Heart right ventricle (tissue), 16 donors: ENCODE results near the gene KLHL29. TPM values are rescaled to one million over a fixed set of nuclear protein-coding genes. Genes with fewer than 3 reads are reported as not detected.
"Not testable (repeated sequence)": the region's sequence is repeated elsewhere in the genome, so short reads cannot be mapped to it uniquely, and the experiment has no call there.

Experiments used
- ATAC-seq, 8 donors: fragments of 200-7000 bp; cut with Tn5 transposase; one replicate each; pipeline ENCODE4 v1.9.1; 2020; ENCODE audit warnings: mild to moderate bottlenecking in 8 of 8, moderate library complexity in 8 of 8, moderate number of reproducible peaks in 1 of 8
- DNase-seq, 2 donors: peaks; one replicate each; pipeline ENCODE4 v3.0.0-alpha.2; 2020
- H3K27ac ChIP-seq, 10 donors: fragments of 200-600 bp; sonication (generic) in 2 of 10; one replicate each; pipeline versions ENCODE4 v1.5.0 to v1.8.0; 2020 to 2022; ENCODE audit warnings: mild to moderate bottlenecking in 3 of 10
- H3K27me3 ChIP-seq, 7 donors: fragments of 200-600 bp; one replicate each; pipeline ENCODE4 v1.8.0; 2021 to 2022; ENCODE audit warnings: mild to moderate bottlenecking in 2 of 7
- H3K36me3 ChIP-seq, 9 donors: fragments of 200-600 bp; sonication (generic) in 1 of 9; one replicate each; pipeline versions ENCODE4 v1.5.0 to v1.8.0; 2020 to 2022; ENCODE audit warnings: mild to moderate bottlenecking in 2 of 9
- H3K4me1 ChIP-seq, 9 donors: fragments of 200-600 bp; sonication (generic) in 1 of 9; one replicate each; pipeline versions ENCODE4 v1.5.0 to v1.8.0; 2020 to 2022; ENCODE audit warnings: mild to moderate bottlenecking in 4 of 9
- H3K4me3 ChIP-seq, 10 donors: fragments of 200-600 bp; sonication (generic) in 2 of 10; one replicate each; pipeline versions ENCODE4 v1.5.0 to v1.8.0; 2020 to 2022; ENCODE audit warnings: mild to moderate bottlenecking in 7 of 10, moderate library complexity in 2 of 10
- H3K9me3 ChIP-seq, 11 donors: fragments of 200-600 bp in 10 of 11; sonication (generic) in 2 of 11; one replicate each; pipeline versions ENCODE4 v1.5.0 to v1.8.0; 2013 to 2022; ENCODE audit warnings: mild to moderate bottlenecking in 2 of 11, control low read depth in 1 of 11, moderate library complexity in 1 of 11
- WGBS, 2 donors: extraction: QIAGEN DNeasy Blood & Tissue Kit; methylation state at CpG; one replicate each; pipeline ENCODE4 v1.1.7; 2013; ENCODE audit warnings: inconsistent platforms in 1 of 2; 5-methylcytosine and 5-hydroxymethylcytosine counted together
- intact Hi-C, 10 donors: fragments of 100-400 bp; cut with DNase I; formaldehyde crosslinking; loops; one replicate each; pipeline versions ENCODE4 v1.11.1 to v1.14.2; 2022
- polyA plus RNA-seq, 2 donors: library from polyadenylated mRNA; stranded (reverse); fragments of 200-250 nt; gene quantifications; one replicate each; pipeline ENCODE4 v1.2.3, GENCODE V29; 2013
- total RNA-seq, 10 donors: library from RNA; stranded (reverse); fragmentation: NEBNext Ultra II Directional in 3 of 10; extraction: Animal tissue kit (Norgen Biotek cat#: 25700) in 3 of 10; gene quantifications; one replicate each; pipeline versions ENCODE4 v1.2.1 to v1.2.4, GENCODE V29; 2021 to 2023
- TF ChIP-seq, protein P1 (sequence below), 9 donors: fragments of 200-600 bp; sonication (generic) in 2 of 9; IDR thresholded peaks; one replicate each; pipeline versions ENCODE4 v1.5.0 to v1.8.0; 2021 to 2022; ENCODE audit warnings: antibody characterized with exemption in 9 of 9, mild to moderate bottlenecking in 5 of 9, moderate library complexity in 1 of 9
- donor health status: Arrhythmogenic right ventricular cardiomyopathy.
- donor health status: ischemic (EF 13 %, LVEDD 7.1; RV severe dilation, severe dysfunction).
- donor health status: healthy with polysubstance abuse.
- donor health status: DM: no; HTN: yes; CAD: no.
- donor health status: DM: no; HTN: no; CAD: no.
- donor health status: ischemic (EF 25% LVEDD 6.9; RV normal size, moderate dysfunction).
- donor health status: ischemic (EF 25% LVEDD 5.7; RV mildly dilated, moderate dysfunction).
- donor health status: healthy.
- donor health status: DM: yes; HTN: yes; CAD: no.
- donor health status: Ischemic cardiomyopathy.
- donor health status: ischemic (EF 35%, LVEDD 5.7; RV mildly dilated, moderate dysfunction).
- donor health status: nonischemic (EF 11% LVEDD 7.7; RV severe dilation, severe dysfunction).
- donor health status: DM: yes; HTN: yes; CAD: no.
- donor health status: PGD.
- donor health status: ischemic (EF 29% LVEDD 5.4; RV normal size, mild dysfunction).
- donor health status: nonischemic (EF 23%, LVEDD 6.1; RV moderate dilation, normal function).

Gene KLHL29
- total and polyA plus RNA-seq, 12 donors, result 0.71 to 1.5 (median 1.0) TPM

DNA sequence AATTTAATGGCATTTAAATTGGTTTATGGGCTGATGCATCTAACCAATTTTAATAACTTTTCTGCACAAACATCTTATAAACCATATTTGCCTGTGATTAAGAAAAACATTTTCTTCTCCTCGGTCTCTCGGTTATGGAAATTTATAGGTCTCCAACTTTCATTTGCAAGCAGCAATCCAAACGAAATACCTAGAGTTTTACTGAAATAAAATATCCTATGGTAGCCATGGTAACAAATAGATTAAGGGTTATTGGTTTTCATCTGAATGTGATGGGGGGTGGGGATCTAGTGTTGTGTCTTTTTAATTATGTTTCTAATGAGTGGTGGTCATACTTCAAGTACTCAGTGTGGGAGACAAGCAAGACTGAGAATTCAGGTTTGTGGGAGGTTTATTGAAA, 2.9 kb downstream of the KLHL29 start:
- Histone ChIP-seq H3K27me3 (peaks cover 9 to 88% (median 68%) of the 10 kb centered on the region in 7 donors), H3K27ac (no peak overlapping the region), H3K4me1 (peaks cover 0 to 21% (median 16%) of the 10 kb centered on the region in 9 donors), H3K4me3 (no peak overlapping the region), H3K36me3 (no peaks in the 10 kb centered on the region), H3K9me3 (no peaks in the 10 kb centered on the region)
- TF ChIP-seq, protein P1, sequence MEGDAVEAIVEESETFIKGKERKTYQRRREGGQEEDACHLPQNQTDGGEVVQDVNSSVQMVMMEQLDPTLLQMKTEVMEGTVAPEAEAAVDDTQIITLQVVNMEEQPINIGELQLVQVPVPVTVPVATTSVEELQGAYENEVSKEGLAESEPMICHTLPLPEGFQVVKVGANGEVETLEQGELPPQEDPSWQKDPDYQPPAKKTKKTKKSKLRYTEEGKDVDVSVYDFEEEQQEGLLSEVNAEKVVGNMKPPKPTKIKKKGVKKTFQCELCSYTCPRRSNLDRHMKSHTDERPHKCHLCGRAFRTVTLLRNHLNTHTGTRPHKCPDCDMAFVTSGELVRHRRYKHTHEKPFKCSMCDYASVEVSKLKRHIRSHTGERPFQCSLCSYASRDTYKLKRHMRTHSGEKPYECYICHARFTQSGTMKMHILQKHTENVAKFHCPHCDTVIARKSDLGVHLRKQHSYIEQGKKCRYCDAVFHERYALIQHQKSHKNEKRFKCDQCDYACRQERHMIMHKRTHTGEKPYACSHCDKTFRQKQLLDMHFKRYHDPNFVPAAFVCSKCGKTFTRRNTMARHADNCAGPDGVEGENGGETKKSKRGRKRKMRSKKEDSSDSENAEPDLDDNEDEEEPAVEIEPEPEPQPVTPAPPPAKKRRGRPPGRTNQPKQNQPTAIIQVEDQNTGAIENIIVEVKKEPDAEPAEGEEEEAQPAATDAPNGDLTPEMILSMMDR (IDR thresholded peaks at IDR 0.05), result no peak
- ATAC-seq (no peak), DNase-seq (no peak)
- WGBS, 2 donors, result 78 to 79% methylated on average over 3 of the region's 3 CpGs
- intact Hi-C loops, result no loop called here

DNA sequence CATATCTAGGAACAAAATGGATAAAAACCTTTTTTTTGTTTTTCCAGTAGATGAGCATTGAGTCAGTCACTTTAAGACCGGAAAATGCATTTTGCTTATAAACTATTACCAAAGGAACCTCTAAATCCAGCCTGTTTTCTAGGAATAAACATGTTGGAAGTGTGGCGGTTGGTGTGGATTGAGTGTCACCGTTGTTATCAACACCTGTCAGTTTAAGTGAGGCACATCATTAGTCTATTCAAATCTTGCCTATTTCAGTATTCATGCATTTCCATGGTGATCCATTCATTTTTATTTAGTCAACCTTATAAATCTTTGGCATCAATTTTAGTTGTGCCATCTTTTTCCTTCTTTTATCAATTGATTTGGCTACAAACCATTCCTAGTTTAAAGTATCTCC, 3.3 kb downstream of the KLHL29 start:
- Histone ChIP-seq H3K9me3 (no peaks in the 10 kb centered on the region), H3K27ac (no peak overlapping the region), H3K4me1 (peaks cover 0 to 21% (median 16%) of the 10 kb centered on the region in 9 donors), H3K36me3 (no peaks in the 10 kb centered on the region), H3K4me3 (no peak overlapping the region), H3K27me3 (peaks cover 9 to 86% (median 69%) of the 10 kb centered on the region in 7 donors)
- WGBS, 2 donors, result 71 to 78% methylated on average over 3 of the region's 3 CpGs
- ATAC-seq (no peak), DNase-seq (no peak)
- TF ChIP-seq, protein P1 (IDR thresholded peaks at IDR 0.05), result no peak
- intact Hi-C loops, result no loop called here

DNA sequence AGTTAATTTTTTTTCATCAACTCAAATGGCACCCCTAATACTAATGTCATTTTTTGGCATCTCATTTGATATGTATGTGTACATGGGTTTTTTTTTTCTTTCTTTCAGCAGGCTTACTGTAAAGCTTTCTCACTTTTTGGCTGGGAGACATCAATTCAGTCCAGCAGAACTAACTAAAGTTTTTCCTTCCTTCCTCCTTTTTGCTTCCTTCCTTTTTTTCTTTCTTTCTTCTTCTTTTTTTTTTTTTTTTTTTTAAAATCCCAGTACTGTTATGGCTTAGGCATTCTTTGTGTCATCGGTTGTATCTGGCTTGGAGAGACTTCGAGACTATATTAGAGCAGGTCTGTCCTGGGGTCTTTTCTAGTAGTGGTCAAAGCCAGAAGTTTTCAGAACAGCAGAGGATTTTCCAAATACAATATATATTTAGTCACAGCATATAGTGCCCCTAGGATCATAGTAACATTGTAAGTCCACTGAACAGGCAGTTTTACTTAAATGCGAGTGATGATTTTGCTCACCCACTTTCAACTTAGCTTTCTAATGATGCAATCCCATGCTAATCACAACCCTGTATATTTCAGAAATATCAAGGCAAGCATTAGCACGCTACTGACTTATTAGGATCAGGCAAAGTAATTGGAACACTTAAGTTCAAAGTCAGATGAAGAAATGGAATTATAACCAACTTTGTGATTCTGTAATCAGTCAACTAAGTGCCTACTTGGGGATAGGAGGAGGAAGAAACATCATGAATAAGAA, 4.0 kb downstream of the KLHL29 start:
- H3K4me3 ChIP-seq, result no peak overlapping the region
- intact Hi-C loops, result no loop called here
- H3K27ac ChIP-seq, result no peak overlapping the region
- peaks cover 0 to 21% (median 16%) of the 10 kb centered on the region in 9 donors for H3K4me1 ChIP-seq
- H3K9me3 ChIP-seq, result no peaks in the 10 kb centered on the region
- TF ChIP-seq, protein P1 (IDR thresholded peaks at IDR 0.05), result no peak
- peaks cover 9 to 89% (median 74%) of the 10 kb centered on the region in 7 donors for H3K27me3 ChIP-seq
- ATAC-seq (no peak), DNase-seq (no peak)
- H3K36me3 ChIP-seq, result no peaks in the 10 kb centered on the region
- 92 to 95% methylated on average over 4 of the region's 4 CpGs for WGBS, 2 donors

DNA sequence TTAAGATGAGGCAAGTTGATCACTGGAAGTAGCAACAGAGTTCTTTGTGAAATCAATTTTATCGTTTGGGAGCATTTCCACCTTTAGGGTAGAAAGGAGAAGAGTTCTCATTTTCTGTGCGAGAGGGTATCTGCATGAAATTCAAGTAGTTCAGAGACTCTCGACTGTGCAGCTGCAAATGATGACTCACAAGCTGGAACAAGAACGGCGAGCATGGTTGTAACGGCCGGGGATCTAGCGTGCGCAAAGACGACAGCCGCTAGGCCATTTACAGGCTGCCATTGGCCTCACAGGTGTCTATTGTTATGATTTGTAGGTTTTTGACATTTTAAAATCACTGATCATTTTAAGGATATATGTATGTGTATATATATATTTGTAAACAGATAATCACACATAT, 5.2 kb downstream of the KLHL29 start:
- WGBS, 2 donors, result 80 to 82% methylated on average over 11 of the region's 11 CpGs
- TF ChIP-seq, protein P1 (IDR thresholded peaks at IDR 0.05), result no peak
- H3K27ac ChIP-seq, result no peak overlapping the region
- H3K4me3 ChIP-seq, result no peak overlapping the region
- no peaks in the 10 kb centered on the region for H3K9me3 ChIP-seq
- no peak for DNase-seq
- no peak for ATAC-seq
- H3K27me3 ChIP-seq, result peaks cover 9 to 88% (median 77%) of the 10 kb centered on the region in 7 donors
- intact Hi-C loops, result loop anchor here in 1 of 10 donors (10.0 kb wide), 1 partner anchor 175 kb away; no protein-coding TSS in a partner anchor
- no peaks in the 10 kb centered on the region for H3K36me3 ChIP-seq
- H3K4me1 ChIP-seq, result peaks cover 0 to 21% (median 16%) of the 10 kb centered on the region in 9 donors

DNA sequence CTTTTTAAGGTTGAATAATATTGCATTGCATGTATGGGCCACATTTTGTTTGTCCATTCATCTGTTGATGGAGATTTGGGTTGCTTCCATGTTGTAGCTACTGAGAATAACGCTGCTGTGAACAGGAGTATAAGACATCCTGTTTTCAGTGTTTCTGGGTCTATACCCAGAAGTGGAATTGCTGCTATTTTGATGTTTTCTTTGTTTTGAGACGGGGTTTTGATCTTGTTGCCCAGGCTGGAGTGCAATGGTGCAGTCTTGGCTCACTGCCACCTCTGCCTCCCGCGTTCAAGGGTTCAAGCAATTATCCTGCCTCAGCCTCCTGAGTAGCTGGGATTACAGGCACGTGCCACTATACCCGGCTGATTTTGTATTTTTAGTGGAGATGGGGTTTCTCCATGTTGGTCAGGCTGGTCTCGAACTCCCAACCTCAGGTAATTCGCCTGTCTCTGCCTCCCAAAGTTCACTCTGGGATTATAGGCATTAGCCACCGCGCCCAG, 6.3 kb downstream of the KLHL29 start:
- H3K4me3 ChIP-seq, H3K27ac ChIP-seq, ATAC-seq, DNase-seq, H3K9me3 ChIP-seq, H3K36me3 ChIP-seq: not testable (repeated sequence)
- intact Hi-C loops, result loop anchor here in 1 of 10 donors (10.0 kb wide), 1 partner anchor 174 kb away; no protein-coding TSS in a partner anchor
- Histone ChIP-seq H3K27me3 (peaks cover 3 to 88% (median 76%) of the 10 kb centered on the region in 7 donors), H3K4me1 (peaks cover 0 to 16% (median 10%) of the 10 kb centered on the region in 9 donors)
- WGBS, 2 donors, result 80 to 86% methylated on average over 10 of the region's 10 CpGs
